Vagina (tissue), 2 donors: ENCODE results near the gene EIF4G2.

ENCODE experiments used
- CTCF ChIP-seq, 3 experiments: fragments of 450-650 bp in 2 of 3; fragments of 200-600 bp in 1 of 3; sonication (generic) in 1 of 3; IDR thresholded peaks; one replicate each; pipeline ENCODE4 v1.5.1; 2017 to 2019; ENCODE audit warnings: antibody characterized with exemption in 3 of 3, mild to moderate bottlenecking in 2 of 3, moderate library complexity in 2 of 3
- POLR2A ChIP-seq, 2 donors: fragments of 450-650 bp; IDR thresholded peaks; one replicate each; pipeline ENCODE4 v1.6.1; 2017; ENCODE audit warnings: antibody characterized with exemption in 2 of 2, mild to moderate bottlenecking in 2 of 2, moderate library complexity in 2 of 2
- POLR2AphosphoS5 ChIP-seq, 2 donors: sonication (generic); formaldehyde crosslinking; IDR thresholded peaks; one replicate each; pipeline ENCODE4 v1.9.0; 2017; ENCODE audit warnings: antibody characterized with exemption in 2 of 2, mild to moderate bottlenecking in 2 of 2, low read depth in 1 of 2; ENCODE audit not compliant: insufficient read depth in 1 of 2

GRCh38 chr11:10813945-10814344 is 5.2 kb upstream of the EIF4G2 start:
- no peak for TF ChIP-seq CTCF (IDR thresholded peaks at IDR 0.05)
- no peak for TF ChIP-seq POLR2A (IDR thresholded peaks at IDR 0.05)
- TF ChIP-seq POLR2AphosphoS5 (IDR thresholded peaks at IDR 0.05; ENCODE audit: insufficient read depth in 1 of 2, low read depth in 1 of 2): no peak
